Mucosa of rectum (tissue), 2 donors: ENCODE data around the gene LRRC49.
A peak's percentile ranks its signal among the peaks of the same experiment; 100 is the strongest.

Source experiments
- H3K27ac ChIP-seq, 2 donors: one replicate each; pipeline ENCODE4 v1.7.0; 2013; ENCODE audit warnings: inconsistent platforms in 2 of 2, low read depth in 2 of 2, low read length in 2 of 2
- H3K27me3 ChIP-seq, 2 donors: one replicate each; pipeline ENCODE4 v1.7.0; 2013; ENCODE audit warnings: low read length in 2 of 2; ENCODE audit not compliant: control insufficient read depth in 2 of 2, insufficient read depth in 2 of 2
- H3K36me3 ChIP-seq, 2 donors: one replicate each; pipeline ENCODE4 v1.7.0; 2013; ENCODE audit warnings: low read length in 2 of 2; ENCODE audit not compliant: control insufficient read depth in 2 of 2, insufficient read depth in 2 of 2
- H3K4me1 ChIP-seq, 2 donors: one replicate each; pipeline ENCODE4 v1.7.0; 2013; ENCODE audit warnings: low read length in 2 of 2, mild to moderate bottlenecking in 1 of 2; ENCODE audit not compliant: control insufficient read depth in 2 of 2, insufficient read depth in 2 of 2
- H3K4me3 ChIP-seq, 2 donors: one replicate each; pipeline ENCODE4 v1.7.0; 2013; ENCODE audit warnings: low read length in 2 of 2
- H3K9ac ChIP-seq, 2 donors: one replicate each; pipeline ENCODE4 v1.7.0; 2013; ENCODE audit warnings: low read length in 2 of 2, low read depth in 1 of 2, mild to moderate bottlenecking in 1 of 2
- H3K9me3 ChIP-seq, 2 donors: one replicate each; pipeline ENCODE4 v1.7.0; 2013; ENCODE audit warnings: low read length in 2 of 2; ENCODE audit not compliant: control insufficient read depth in 2 of 2
- donor health status: healthy.
- donor health status: Normal muscosa, but diverticular disease.

Gene LRRC49

DNA sequence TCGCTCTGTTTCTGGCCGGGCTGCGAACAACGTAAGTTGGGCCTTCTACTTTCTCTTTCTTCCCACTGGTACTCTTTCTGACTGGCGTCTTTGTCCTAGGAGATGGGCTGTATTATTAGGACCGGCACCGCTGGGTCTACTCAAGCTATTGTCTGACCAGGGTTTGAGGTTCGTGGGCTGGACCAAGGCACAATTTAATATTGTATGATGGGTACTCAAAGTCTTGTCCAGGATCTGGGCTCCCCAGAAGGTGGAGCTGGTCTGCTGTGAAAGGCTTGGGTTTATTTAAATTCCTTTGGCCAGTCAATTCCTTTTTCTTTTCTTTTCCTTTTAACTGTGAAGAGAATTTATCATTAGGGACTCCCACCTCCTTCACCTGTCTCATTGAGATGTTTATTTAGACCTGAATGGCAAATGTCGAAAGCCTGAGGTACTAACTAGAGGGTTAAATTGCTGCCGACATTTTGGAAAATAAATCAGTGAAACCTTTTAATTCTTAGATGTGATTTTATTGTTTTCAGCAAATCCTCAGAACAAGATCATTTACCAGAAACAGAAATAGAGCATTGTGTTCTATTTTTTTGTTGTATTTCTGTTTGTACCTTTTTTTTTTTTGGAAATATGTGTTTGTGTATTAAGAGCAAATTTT lies 410 bp downstream of the LRRC49 start:
- Histone ChIP-seq H3K27me3 (no peaks in the 10 kb centered on the region), H3K36me3 (no peaks in the 10 kb centered on the region), H3K4me3 (peak overlapping the region; percentile 82 to 92), H3K27ac (peak overlapping the region; percentile 48 to 78), H3K9me3 (no peaks in the 10 kb centered on the region), H3K4me1 (peaks cover 4 to 5% of the 10 kb centered on the region in 2 donors), H3K9ac (peak overlapping the region; percentile 29 to 73)

DNA sequence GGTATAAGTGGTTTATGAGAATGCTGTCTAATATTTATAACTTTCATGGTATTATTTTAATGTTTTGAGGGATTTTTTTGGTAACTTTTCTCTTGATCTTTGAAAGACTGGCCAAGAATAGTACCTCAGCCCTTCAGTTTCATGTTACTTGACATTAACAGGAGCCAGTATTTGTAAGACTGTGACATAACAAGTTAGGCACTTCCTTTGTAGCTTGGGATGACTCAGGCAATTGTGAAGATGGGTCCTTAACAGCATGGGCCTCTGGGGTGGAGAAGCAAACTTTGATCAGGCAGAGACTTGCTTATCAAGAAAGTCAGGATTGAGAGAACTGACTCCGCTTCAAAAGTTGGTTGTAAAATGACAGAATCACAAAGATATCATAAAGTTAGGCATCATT lies 9.5 kb downstream of the LRRC49 start:
- H3K27ac ChIP-seq = no peak overlapping the region
- H3K4me3 ChIP-seq = no peak overlapping the region
- no peaks in the 10 kb centered on the region for H3K9me3 ChIP-seq
- peaks cover 0 to 3% of the 10 kb centered on the region in 2 donors for H3K36me3 ChIP-seq
- H3K27me3 ChIP-seq = no peaks in the 10 kb centered on the region
- peaks cover 0 to 5% of the 10 kb centered on the region in 2 donors for H3K4me1 ChIP-seq
- H3K9ac ChIP-seq = no peak overlapping the region

GRCh38 chr15:70906842-70907241 lies 14.2 kb downstream of the LRRC49 start:
- Histone ChIP-seq H3K4me1 (peaks cover 0 to 5% of the 10 kb centered on the region in 2 donors), H3K36me3 (peaks cover 0 to 5% of the 10 kb centered on the region in 2 donors), H3K27me3 (no peaks in the 10 kb centered on the region), H3K9me3 (peaks cover 10 to 19% of the 10 kb centered on the region in 2 donors), H3K9ac (no peak overlapping the region), H3K4me3 (no peak overlapping the region), H3K27ac (no peak overlapping the region)

GRCh38 chr15:70907784-70908471 lies 15.3 kb downstream of the LRRC49 start:
- peaks cover 10 to 19% of the 10 kb centered on the region in 2 donors for H3K9me3 ChIP-seq
- no peaks in the 10 kb centered on the region for H3K27me3 ChIP-seq
- H3K9ac ChIP-seq = no peak overlapping the region
- peaks cover 0 to 5% of the 10 kb centered on the region in 2 donors for H3K36me3 ChIP-seq
- no peak overlapping the region for H3K4me3 ChIP-seq
- no peak overlapping the region for H3K27ac ChIP-seq
- no peaks in the 10 kb centered on the region for H3K4me1 ChIP-seq

DNA sequence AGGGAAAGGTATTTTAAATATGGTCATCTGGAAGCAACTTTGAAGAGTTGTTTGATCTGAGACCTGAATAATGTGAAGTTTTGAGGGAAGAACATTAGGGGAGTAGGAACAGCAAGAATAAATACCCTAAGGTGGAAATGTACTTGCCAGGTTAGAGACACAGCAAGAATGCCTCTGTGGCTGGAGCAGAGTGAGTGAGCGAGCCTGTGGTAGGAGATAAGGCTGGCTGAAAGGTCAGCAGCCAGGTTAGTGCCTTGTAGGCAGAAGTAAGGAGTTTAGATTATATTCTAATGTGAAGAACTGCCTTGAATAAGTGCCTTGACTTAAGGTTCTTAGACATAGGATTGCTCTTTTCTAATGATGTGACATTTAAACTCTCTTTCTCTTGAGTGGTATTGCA lies 18.3 kb downstream of the LRRC49 start:
- Histone ChIP-seq H3K4me1 (no peaks in the 10 kb centered on the region), H3K4me3 (no peak overlapping the region), H3K27ac (no peak overlapping the region), H3K9me3 (peaks cover 10 to 19% of the 10 kb centered on the region in 2 donors), H3K27me3 (no peaks in the 10 kb centered on the region), H3K36me3 (peaks cover 0 to 5% of the 10 kb centered on the region in 2 donors), H3K9ac (no peak overlapping the region)

DNA sequence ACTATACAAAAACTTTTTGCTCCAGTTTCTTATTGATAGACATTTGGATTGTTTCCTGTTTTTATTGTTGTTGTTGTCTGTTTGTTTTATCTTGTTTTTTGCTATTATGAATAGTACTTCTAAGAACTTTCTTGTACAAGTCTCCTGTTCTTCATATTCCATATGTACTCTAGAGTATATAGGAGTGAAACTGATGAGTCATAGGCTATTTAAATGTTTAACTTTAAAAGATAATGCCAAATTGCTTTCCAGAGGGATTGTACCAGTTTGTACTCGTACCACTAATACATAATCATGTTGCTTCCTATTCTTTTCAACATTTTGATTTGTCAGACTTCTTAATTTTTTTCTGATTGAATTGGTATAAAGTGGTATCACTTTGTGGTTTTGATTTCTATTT lies 19.6 kb downstream of the LRRC49 start:
- Histone ChIP-seq H3K36me3 (peaks cover 0 to 1% of the 10 kb centered on the region in 2 donors), H3K4me3 (no peak overlapping the region), H3K9me3 (peaks cover 10 to 19% of the 10 kb centered on the region in 2 donors), H3K27ac (no peak overlapping the region), H3K9ac (no peak overlapping the region), H3K4me1 (no peaks in the 10 kb centered on the region), H3K27me3 (no peaks in the 10 kb centered on the region)

- Histone ChIP-seq H3K36me3 (no peaks in the 10 kb centered on the region), H3K4me1 (no peaks in the 10 kb centered on the region), H3K9me3 (no peaks in the 10 kb centered on the region), H3K27me3 (no peaks in the 10 kb centered on the region), H3K4me3 (no peak overlapping the region), H3K27ac (no peak overlapping the region), H3K9ac (no peak overlapping the region)
Observed at GRCh38 chr15:70916531-70916930, 23.9 kb downstream of the LRRC49 start.

- Histone ChIP-seq H3K4me1 (no peaks in the 10 kb centered on the region), H3K4me3 (no peak overlapping the region), H3K27ac (no peak overlapping the region), H3K9me3 (no peaks in the 10 kb centered on the region), H3K36me3 (no peaks in the 10 kb centered on the region), H3K27me3 (no peaks in the 10 kb centered on the region), H3K9ac (no peak overlapping the region)
Observed at GRCh38 chr15:70917955-70918354, 25.3 kb downstream of the LRRC49 start.

DNA sequence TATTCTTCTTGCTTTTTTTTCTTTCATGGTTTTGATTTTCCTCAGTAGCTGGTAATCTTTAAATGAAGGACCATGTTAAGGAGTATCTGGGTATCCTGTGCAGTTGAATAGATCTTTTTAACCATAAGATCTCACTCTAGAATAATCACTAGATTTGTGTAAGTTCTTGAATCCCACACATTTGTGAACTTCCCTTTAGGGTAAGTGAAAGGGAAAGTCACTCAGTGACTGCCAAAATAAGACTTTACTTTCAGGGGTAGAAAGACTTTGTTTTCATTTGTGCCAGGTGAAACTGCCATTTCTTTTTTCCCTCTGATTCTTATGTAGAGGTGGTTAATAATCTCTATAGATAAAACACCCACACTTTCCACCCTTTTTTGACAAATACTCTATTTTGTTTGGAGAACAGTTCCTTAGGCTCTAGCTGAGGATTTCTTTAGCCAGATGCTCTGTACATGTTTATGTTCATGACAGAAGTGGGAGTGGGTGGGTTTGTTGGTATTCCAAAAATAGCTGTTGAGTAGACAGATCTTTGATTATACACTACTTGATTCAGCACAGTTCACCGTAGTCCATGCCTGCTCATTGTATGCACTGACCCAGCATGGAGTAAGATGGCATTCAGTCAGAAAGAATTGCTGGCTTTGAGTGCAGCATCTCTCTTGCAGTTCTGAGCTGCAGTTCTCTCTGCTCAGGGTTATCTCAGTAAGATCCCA lies 28.5 kb downstream of the LRRC49 start:
- Histone ChIP-seq H3K27me3 (no peaks in the 10 kb centered on the region), H3K4me3 (no peak overlapping the region), H3K9ac (no peak overlapping the region), H3K36me3 (no peaks in the 10 kb centered on the region), H3K9me3 (no peaks in the 10 kb centered on the region), H3K4me1 (no peaks in the 10 kb centered on the region), H3K27ac (no peak overlapping the region)

DNA sequence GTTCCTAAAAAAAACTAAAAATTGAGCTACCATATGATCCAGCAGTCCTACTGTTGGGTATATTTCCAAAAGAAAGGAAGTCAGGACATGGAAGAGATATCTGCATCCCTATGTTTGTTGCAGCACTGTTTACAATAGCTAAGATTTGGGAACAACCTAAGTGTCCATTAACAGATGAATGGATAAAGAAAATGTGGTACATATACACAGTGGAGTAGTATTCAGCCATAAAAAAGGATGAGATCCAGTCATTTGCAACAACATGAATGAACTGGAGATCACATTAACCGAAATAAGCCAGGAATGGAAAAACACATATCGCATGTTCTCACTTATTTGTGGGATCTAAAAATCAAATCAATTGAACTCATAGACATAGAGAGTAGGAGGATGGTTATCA lies 29.5 kb downstream of the LRRC49 start:
- H3K9ac ChIP-seq = no peak overlapping the region
- H3K4me1 ChIP-seq = no peaks in the 10 kb centered on the region
- no peak overlapping the region for H3K4me3 ChIP-seq
- no peaks in the 10 kb centered on the region for H3K27me3 ChIP-seq
- no peaks in the 10 kb centered on the region for H3K9me3 ChIP-seq
- no peak overlapping the region for H3K27ac ChIP-seq
- H3K36me3 ChIP-seq = no peaks in the 10 kb centered on the region
